Gastroesophageal sphincter (tissue), 3 donors: ENCODE data around the gene HELZ.

Source experiments
- CTCF ChIP-seq, 4 experiments: fragments of 200-600 bp in 2 of 4; fragments of 450-650 bp in 2 of 4; sonication (generic) in 1 of 4; IDR thresholded peaks; one replicate each; pipeline ENCODE4 v1.5.1; 2017 to 2019; ENCODE audit warnings: antibody characterized with exemption in 4 of 4, mild to moderate bottlenecking in 2 of 4, moderate library complexity in 2 of 4
- EP300 ChIP-seq: sonication (generic); formaldehyde crosslinking; IDR thresholded peaks from one replicate; pipeline ENCODE4 v1.6.1; 2017; ENCODE audit warnings: antibody characterized with exemption, mild to moderate bottlenecking
- POLR2A ChIP-seq, 2 donors: fragments of 450-650 bp; IDR thresholded peaks; one replicate each; pipeline ENCODE4 v1.6.1; 2017; ENCODE audit warnings: antibody characterized with exemption in 2 of 2, mild to moderate bottlenecking in 2 of 2, moderate library complexity in 1 of 2
- POLR2AphosphoS5 ChIP-seq: sonication (generic); formaldehyde crosslinking; IDR thresholded peaks from one replicate; pipeline ENCODE4 v1.6.1; 2017; ENCODE audit warnings: antibody characterized with exemption

DNA sequence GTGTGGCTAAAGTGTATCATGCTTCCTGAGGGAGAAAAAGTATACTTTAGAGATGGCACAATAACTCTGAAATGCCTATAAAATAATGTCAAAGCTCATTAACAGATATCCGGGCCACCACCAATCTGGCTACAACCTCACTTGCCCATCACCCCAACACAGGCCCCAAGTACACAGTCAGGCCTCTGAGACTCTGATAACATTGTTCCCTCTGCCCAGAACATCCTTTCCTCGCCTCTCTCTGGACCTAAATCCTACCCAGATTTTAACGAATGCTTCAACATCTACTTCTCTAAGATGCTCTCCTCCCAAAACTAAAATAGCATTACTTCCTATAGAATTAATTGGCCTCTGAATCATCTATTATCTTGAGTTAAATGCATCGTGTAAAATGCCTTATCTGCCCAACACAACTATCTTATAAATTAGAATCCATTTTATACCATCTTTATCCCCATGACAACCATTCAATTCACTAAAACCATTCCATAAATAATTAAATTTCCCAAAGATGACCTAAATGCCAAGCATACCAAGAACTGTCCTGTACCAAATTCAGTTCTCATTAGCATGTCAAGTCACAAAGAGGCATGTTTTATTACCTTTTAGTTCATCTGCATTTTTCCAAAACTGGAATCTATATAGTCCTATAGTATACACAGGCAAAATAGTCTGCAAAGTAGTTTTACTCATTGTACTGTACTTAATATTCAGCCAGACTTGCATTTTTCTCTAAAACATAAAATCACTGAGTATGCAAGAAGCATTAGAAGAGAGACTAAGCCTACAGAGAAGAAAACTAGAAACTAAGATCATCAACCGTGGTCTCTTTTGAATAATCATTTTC lies 15.7 kb downstream of the HELZ start:
- TF ChIP-seq CTCF (IDR thresholded peaks at IDR 0.05), result no peak
- TF ChIP-seq POLR2AphosphoS5, result no peak
- no peak for TF ChIP-seq EP300
- no peak for TF ChIP-seq POLR2A (IDR thresholded peaks at IDR 0.05)
